Liver (tissue), 9 donors: ENCODE results near the gene RIMS3. TPM values are rescaled to one million over a fixed set of nuclear protein-coding genes. Genes with fewer than 3 reads are reported as not detected.

ENCODE experiments used
- DNase-seq: peaks from one replicate; pipeline ENCODE4 v3.0.0-alpha.2; 2017; ENCODE audit warnings: low spot score
- H3K27ac ChIP-seq, 2 donors: one replicate each; pipeline ENCODE4 v1.7.0; 2013; ENCODE audit warnings: inconsistent platforms in 2 of 2, low read length in 2 of 2, control low read depth in 1 of 2, low read depth in 1 of 2, mild to moderate bottlenecking in 1 of 2
- H3K27me3 ChIP-seq, 4 donors: one replicate each; pipeline versions ENCODE4 v1.6.1 to v1.7.0; 2013; ENCODE audit warnings: low read length in 3 of 4, inconsistent platforms in 1 of 4, mild to moderate bottlenecking in 1 of 4, moderate library complexity in 1 of 4; ENCODE audit not compliant: control insufficient read depth in 4 of 4, insufficient read depth in 4 of 4
- H3K36me3 ChIP-seq, 4 donors: one replicate each; pipeline versions ENCODE4 v1.6.1 to v1.7.0; 2013; ENCODE audit warnings: low read length in 3 of 4, mild to moderate bottlenecking in 3 of 4, low read depth in 1 of 4, moderate library complexity in 1 of 4; ENCODE audit not compliant: control insufficient read depth in 4 of 4, insufficient read depth in 3 of 4
- H3K4me1 ChIP-seq, 4 donors: one replicate each; pipeline versions ENCODE4 v1.6.1 to v1.7.0; 2013; ENCODE audit warnings: low read length in 3 of 4, mild to moderate bottlenecking in 3 of 4, moderate library complexity in 1 of 4; ENCODE audit not compliant: control insufficient read depth in 4 of 4, insufficient read depth in 4 of 4
- H3K4me3 ChIP-seq, 3 donors: one replicate each; pipeline versions ENCODE4 v1.6.1 to v1.7.0; 2013; ENCODE audit warnings: low read length in 3 of 3, control low read depth in 1 of 3, low read depth in 1 of 3, mild to moderate bottlenecking in 1 of 3
- H3K9ac ChIP-seq, 2 donors: one replicate each; pipeline ENCODE4 v1.7.0; 2013; ENCODE audit warnings: low read length in 2 of 2, mild to moderate bottlenecking in 2 of 2, moderate library complexity in 2 of 2, control low read depth in 1 of 2, low read depth in 1 of 2
- H3K9me3 ChIP-seq, 4 donors: one replicate each; pipeline versions ENCODE4 v1.6.1 to v1.7.0; 2013; ENCODE audit warnings: low read length in 3 of 4; ENCODE audit not compliant: control insufficient read depth in 4 of 4
- EGR1 ChIP-seq, 2 donors: IDR thresholded peaks; 2 replicates each; pipeline ENCODE4 v1.6.1; 2016 to 2018; ENCODE audit warnings: antibody characterized with exemption in 2 of 2, low read depth in 2 of 2
- FOXA1 ChIP-seq: IDR thresholded peaks from 2 replicates; pipeline ENCODE4 v1.6.1; 2016; ENCODE audit warnings: antibody characterized with exemption
- FOXA2 ChIP-seq: IDR thresholded peaks from 2 replicates; pipeline ENCODE4 v1.6.1; 2016; ENCODE audit warnings: antibody characterized with exemption
- GABPA ChIP-seq, 2 donors: IDR thresholded peaks in 1 of 2; conservative IDR thresholded peaks in 1 of 2; 2 replicates each; pipeline ENCODE4 v1.6.1; 2016; ENCODE audit warnings: antibody characterized with exemption in 2 of 2, mild to moderate bottlenecking in 1 of 2, moderate library complexity in 1 of 2
- HNF4A ChIP-seq, 2 donors: conservative IDR thresholded peaks; 2 replicates each; pipeline ENCODE4 v1.6.1; 2016; ENCODE audit warnings: antibody characterized with exemption in 2 of 2, mild to moderate bottlenecking in 2 of 2
- HNF4G ChIP-seq: IDR thresholded peaks from 2 replicates; pipeline ENCODE4 v1.6.1; 2016; ENCODE audit warnings: antibody characterized with exemption
- JUND ChIP-seq, 2 donors: IDR thresholded peaks; 2 replicates each; pipeline ENCODE4 v1.6.1; 2016; ENCODE audit warnings: antibody characterized with exemption in 2 of 2
- NR2F2 ChIP-seq: IDR thresholded peaks from 2 replicates; pipeline ENCODE4 v1.6.1; 2016; ENCODE audit warnings: antibody characterized with exemption
- RAD21 ChIP-seq, 2 donors: IDR thresholded peaks; 2 replicates each; pipeline ENCODE4 v1.6.1; 2016; ENCODE audit warnings: antibody characterized with exemption in 2 of 2, mild to moderate bottlenecking in 2 of 2
- RXRA ChIP-seq, 2 donors: IDR thresholded peaks; 2 replicates each; pipeline ENCODE4 v1.6.1; 2017 to 2018; ENCODE audit warnings: antibody characterized with exemption in 2 of 2, mild to moderate bottlenecking in 1 of 2
- SP1 ChIP-seq: IDR thresholded peaks from 2 replicates; pipeline ENCODE4 v1.6.1; 2018; ENCODE audit warnings: antibody characterized with exemption, mild to moderate bottlenecking
- TAF1 ChIP-seq: conservative IDR thresholded peaks from 2 replicates; pipeline ENCODE4 v1.6.1; 2016; ENCODE audit warnings: antibody characterized with exemption, mild to moderate bottlenecking
- YY1 ChIP-seq: IDR thresholded peaks from 2 replicates; pipeline ENCODE4 v1.6.1; 2016; ENCODE audit warnings: antibody characterized with exemption, mild to moderate bottlenecking
- WGBS: extraction: QIAGEN DNeasy Blood & Tissue Kit; methylation state at CpG from one replicate; pipeline ENCODE4 v1.1.7; 2013; 5-methylcytosine and 5-hydroxymethylcytosine counted together
- polyA plus RNA-seq, 2 donors: library from polyadenylated mRNA; stranded (reverse) in 1 of 2; unstranded in 1 of 2; fragments of 200-250 nt in 1 of 2; fragments of >200 nt in 1 of 2; fragmentation: Nextera tagmentation in 1 of 2; extraction: Ambion mirVana in 1 of 2; gene quantifications; one replicate each; pipeline versions ENCODE4 v1.2.1 to v1.2.3, GENCODE V29; 2013 to 2015
- total RNA-seq, 2 donors: library from RNA; depleted of rRNA; stranded (reverse); fragments of >200 nt; gene quantifications; one replicate each; pipeline ENCODE4 v1.2.3, GENCODE V29; 2014
- TF ChIP-seq, protein P1 (sequence below): IDR thresholded peaks from 2 replicates; pipeline ENCODE4 v1.6.1; 2016; ENCODE audit warnings: antibody characterized with exemption
- TF ChIP-seq, protein P2 (sequence below): IDR thresholded peaks from 2 replicates; pipeline ENCODE4 v1.6.1; 2016; ENCODE audit warnings: antibody characterized with exemption
- TF ChIP-seq, protein P3 (sequence below): IDR thresholded peaks from 2 replicates; pipeline ENCODE4 v1.6.1; 2016; ENCODE audit warnings: antibody characterized with exemption, mild to moderate bottlenecking
- TF ChIP-seq, protein P4 (sequence below): fragments of 150-350 bp; IDR thresholded peaks from 2 replicates; pipeline ENCODE4 v1.5.1; 2017; ENCODE audit warnings: improper control_type of control experiment, low read depth, low read length; ENCODE audit not compliant: missing input control
- TF ChIP-seq, protein P5 (sequence below): IDR thresholded peaks from 2 replicates; pipeline ENCODE4 v1.6.1; 2016; ENCODE audit warnings: antibody characterized with exemption
- donor health status: healthy.
- donor health status: healthy.
- donor health status: healthy.
- donor health status: healthy.
- donor health status: healthy.

Gene RIMS3
- total and polyA plus RNA-seq, 4 donors, result 0.22 to 2.2 (median 0.77) TPM

DNA sequence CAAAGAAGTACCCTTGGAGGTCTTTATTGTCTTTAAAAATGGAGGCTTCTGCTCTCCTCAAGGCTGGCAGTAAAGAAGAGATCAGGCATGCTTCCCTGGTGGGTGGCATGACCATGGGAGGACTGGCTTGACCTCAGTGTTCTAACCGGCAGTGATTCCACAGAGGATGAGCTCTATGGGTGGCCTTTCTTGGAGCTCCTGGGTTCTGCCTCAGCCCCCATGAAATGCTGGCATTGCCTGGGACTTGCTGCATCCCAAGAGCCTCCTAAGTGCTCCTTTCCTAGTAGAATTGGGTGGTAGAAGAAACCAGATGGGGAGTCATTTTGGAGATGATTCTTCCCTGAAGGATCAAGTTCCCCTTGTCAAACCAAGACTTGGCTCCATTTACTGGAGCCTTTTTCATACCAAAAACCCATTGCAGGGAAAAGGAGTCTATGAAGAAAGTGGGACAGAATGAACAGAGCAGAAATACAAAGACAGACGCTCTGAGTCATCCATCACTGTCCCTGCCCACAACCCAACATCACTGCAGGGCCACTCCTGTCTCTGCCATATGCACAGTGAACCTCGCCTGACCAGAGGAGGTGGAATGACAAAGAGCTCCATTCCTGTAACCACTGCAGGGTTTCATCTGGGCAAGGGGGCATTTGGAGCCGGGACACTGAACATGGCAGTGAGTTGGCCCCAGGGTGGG is 42.4 kb downstream of the RIMS3 start:
- Histone ChIP-seq H3K27me3 (no peaks in the 10 kb centered on the region), H3K4me1 (peaks cover 0 to 7% (median 3%) of the 10 kb centered on the region in 4 donors), H3K4me3 (no peak overlapping the region), H3K9me3 (peaks cover 0 to 5% (median 0%) of the 10 kb centered on the region in 4 donors), H3K27ac (no peak overlapping the region), H3K36me3 (no peaks in the 10 kb centered on the region), H3K9ac (no peak overlapping the region)
- no peak for DNase-seq
- TF ChIP-seq FOXA1, result no peak
- TF ChIP-seq, protein P1, sequence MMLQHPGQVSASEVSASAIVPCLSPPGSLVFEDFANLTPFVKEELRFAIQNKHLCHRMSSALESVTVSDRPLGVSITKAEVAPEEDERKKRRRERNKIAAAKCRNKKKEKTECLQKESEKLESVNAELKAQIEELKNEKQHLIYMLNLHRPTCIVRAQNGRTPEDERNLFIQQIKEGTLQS, result no peak
- TF ChIP-seq, protein P2, sequence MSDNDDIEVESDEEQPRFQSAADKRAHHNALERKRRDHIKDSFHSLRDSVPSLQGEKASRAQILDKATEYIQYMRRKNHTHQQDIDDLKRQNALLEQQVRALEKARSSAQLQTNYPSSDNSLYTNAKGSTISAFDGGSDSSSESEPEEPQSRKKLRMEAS, result no peak
- no peak for TF ChIP-seq FOXA2
- TF ChIP-seq, protein P3, sequence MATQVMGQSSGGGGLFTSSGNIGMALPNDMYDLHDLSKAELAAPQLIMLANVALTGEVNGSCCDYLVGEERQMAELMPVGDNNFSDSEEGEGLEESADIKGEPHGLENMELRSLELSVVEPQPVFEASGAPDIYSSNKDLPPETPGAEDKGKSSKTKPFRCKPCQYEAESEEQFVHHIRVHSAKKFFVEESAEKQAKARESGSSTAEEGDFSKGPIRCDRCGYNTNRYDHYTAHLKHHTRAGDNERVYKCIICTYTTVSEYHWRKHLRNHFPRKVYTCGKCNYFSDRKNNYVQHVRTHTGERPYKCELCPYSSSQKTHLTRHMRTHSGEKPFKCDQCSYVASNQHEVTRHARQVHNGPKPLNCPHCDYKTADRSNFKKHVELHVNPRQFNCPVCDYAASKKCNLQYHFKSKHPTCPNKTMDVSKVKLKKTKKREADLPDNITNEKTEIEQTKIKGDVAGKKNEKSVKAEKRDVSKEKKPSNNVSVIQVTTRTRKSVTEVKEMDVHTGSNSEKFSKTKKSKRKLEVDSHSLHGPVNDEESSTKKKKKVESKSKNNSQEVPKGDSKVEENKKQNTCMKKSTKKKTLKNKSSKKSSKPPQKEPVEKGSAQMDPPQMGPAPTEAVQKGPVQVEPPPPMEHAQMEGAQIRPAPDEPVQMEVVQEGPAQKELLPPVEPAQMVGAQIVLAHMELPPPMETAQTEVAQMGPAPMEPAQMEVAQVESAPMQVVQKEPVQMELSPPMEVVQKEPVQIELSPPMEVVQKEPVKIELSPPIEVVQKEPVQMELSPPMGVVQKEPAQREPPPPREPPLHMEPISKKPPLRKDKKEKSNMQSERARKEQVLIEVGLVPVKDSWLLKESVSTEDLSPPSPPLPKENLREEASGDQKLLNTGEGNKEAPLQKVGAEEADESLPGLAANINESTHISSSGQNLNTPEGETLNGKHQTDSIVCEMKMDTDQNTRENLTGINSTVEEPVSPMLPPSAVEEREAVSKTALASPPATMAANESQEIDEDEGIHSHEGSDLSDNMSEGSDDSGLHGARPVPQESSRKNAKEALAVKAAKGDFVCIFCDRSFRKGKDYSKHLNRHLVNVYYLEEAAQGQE, result no peak
- no peak for TF ChIP-seq RXRA (IDR thresholded peaks at IDR 0.05)
- TF ChIP-seq RAD21 (IDR thresholded peaks at IDR 0.05), result no peak
- no peak for TF ChIP-seq HNF4G
- no peak for TF ChIP-seq TAF1
- no peak for TF ChIP-seq EGR1 (IDR thresholded peaks at IDR 0.05; ENCODE audit: low read depth in 2 of 2)
- no peak for TF ChIP-seq NR2F2
- TF ChIP-seq YY1, result no peak
- no peak for TF ChIP-seq SP1
- TF ChIP-seq GABPA (IDR thresholded peaks at IDR 0.05 in 1 of 2, conservative IDR thresholded peaks at IDR 0.05 in 1 of 2), result no peak
- 88% methylated on average over 4 of the region's 4 CpGs for WGBS

DNA sequence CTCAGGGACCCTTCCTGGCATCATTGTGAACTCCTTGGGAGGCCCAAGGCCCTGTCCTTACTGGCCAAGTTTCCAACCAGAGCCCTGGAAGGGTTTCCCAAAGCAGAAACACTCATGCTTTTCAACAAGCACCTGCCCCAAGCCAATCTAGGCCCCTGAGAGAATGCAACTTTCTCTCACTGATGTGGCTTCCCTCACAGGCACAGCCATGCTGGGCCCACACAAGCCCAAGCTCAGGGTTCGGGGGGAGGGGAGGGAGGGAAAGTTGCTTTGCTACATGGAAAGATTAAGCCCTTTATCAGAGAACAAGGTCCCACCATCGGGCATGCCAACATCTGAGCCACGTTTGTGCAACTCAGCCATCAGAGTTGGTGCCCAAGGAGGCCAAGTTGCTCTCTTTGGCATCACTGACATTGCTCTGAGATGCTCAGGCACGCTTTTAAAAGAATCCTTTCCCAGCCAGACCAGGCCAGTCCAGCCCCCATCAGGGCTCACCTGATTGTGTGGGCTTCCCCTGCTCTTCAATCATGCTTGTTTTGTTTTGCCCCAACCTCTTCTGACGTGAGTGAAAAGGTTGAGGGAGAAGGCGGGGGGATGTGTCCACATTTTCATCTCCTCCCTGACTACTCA is 43.5 kb downstream of the RIMS3 start:
- Histone ChIP-seq H3K27ac (no peak overlapping the region), H3K36me3 (no peaks in the 10 kb centered on the region), H3K27me3 (no peaks in the 10 kb centered on the region), H3K9ac (no peak overlapping the region), H3K4me1 (peaks cover 0 to 7% (median 3%) of the 10 kb centered on the region in 4 donors), H3K9me3 (peaks cover 0 to 5% (median 0%) of the 10 kb centered on the region in 4 donors), H3K4me3 (no peak overlapping the region)
- 76% methylated on average over 6 of the region's 6 CpGs for WGBS
- DNase-seq, result no peak
- TF ChIP-seq, protein P3, result no peak
- TF ChIP-seq EGR1 (IDR thresholded peaks at IDR 0.05; ENCODE audit: low read depth in 2 of 2), result no peak
- TF ChIP-seq, protein P4, sequence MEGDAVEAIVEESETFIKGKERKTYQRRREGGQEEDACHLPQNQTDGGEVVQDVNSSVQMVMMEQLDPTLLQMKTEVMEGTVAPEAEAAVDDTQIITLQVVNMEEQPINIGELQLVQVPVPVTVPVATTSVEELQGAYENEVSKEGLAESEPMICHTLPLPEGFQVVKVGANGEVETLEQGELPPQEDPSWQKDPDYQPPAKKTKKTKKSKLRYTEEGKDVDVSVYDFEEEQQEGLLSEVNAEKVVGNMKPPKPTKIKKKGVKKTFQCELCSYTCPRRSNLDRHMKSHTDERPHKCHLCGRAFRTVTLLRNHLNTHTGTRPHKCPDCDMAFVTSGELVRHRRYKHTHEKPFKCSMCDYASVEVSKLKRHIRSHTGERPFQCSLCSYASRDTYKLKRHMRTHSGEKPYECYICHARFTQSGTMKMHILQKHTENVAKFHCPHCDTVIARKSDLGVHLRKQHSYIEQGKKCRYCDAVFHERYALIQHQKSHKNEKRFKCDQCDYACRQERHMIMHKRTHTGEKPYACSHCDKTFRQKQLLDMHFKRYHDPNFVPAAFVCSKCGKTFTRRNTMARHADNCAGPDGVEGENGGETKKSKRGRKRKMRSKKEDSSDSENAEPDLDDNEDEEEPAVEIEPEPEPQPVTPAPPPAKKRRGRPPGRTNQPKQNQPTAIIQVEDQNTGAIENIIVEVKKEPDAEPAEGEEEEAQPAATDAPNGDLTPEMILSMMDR, result no peak
- TF ChIP-seq, protein P1, result no peak
- TF ChIP-seq SP1, result no peak
- TF ChIP-seq FOXA1, result no peak
- no peak for TF ChIP-seq RXRA (IDR thresholded peaks at IDR 0.05)
- TF ChIP-seq FOXA2, result no peak
- no peak for TF ChIP-seq HNF4G
- no peak for TF ChIP-seq RAD21 (IDR thresholded peaks at IDR 0.05)
- TF ChIP-seq GABPA (IDR thresholded peaks at IDR 0.05 in 1 of 2, conservative IDR thresholded peaks at IDR 0.05 in 1 of 2), result no peak
- TF ChIP-seq HNF4A (conservative IDR thresholded peaks at IDR 0.05), result no peak
- TF ChIP-seq TAF1, result no peak
- TF ChIP-seq JUND (IDR thresholded peaks at IDR 0.05), result no peak
- TF ChIP-seq, protein P5, sequence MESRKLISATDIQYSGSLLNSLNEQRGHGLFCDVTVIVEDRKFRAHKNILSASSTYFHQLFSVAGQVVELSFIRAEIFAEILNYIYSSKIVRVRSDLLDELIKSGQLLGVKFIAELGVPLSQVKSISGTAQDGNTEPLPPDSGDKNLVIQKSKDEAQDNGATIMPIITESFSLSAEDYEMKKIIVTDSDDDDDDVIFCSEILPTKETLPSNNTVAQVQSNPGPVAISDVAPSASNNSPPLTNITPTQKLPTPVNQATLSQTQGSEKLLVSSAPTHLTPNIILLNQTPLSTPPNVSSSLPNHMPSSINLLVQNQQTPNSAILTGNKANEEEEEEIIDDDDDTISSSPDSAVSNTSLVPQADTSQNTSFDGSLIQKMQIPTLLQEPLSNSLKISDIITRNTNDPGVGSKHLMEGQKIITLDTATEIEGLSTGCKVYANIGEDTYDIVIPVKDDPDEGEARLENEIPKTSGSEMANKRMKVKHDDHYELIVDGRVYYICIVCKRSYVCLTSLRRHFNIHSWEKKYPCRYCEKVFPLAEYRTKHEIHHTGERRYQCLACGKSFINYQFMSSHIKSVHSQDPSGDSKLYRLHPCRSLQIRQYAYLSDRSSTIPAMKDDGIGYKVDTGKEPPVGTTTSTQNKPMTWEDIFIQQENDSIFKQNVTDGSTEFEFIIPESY, result no peak
